Activated CD4-positive, alpha-beta T cell treated with anti-CD3 and anti-CD28 coated beads for 4 hours (primary cell): Measurements from ENCODE around the gene ZNF619.

ENCODE experiments used
- DNase-seq, 2 donors: peaks; one replicate each; pipeline ENCODE4 v3.0.0-alpha.2; 2020

The ZNF619 gene

GRCh38 chr3:40468018-40468417, 8.9 kb upstream of the ZNF619 start:
- no peak for DNase-seq

DNA sequence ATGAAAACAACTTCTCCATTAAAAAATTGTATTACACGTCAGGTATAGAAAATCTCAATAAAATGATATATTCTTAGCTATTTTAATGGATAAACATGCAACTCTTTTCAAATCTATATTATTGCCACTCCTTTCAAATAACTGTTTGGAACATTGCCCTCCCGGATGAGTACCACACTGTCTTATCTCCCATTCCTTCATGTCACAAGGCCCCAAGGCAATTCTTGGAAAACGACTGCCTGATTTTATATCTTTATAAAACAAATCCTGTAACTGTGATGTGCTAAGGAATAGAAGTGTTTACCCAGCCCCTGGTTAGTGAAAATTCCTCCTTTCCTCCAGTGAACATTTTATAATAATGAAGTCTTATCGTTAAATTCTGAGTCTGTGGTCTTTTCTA, 6.2 kb upstream of the ZNF619 start:
- DNase-seq, result no peak

- no peak for DNase-seq
Measured at GRCh38 chr3:40477666-40478065, 744 bp downstream of the ZNF619 start.

GRCh38 chr3:40487172-40487571, 10.2 kb downstream of the ZNF619 start:
- no peak for DNase-seq

DNA sequence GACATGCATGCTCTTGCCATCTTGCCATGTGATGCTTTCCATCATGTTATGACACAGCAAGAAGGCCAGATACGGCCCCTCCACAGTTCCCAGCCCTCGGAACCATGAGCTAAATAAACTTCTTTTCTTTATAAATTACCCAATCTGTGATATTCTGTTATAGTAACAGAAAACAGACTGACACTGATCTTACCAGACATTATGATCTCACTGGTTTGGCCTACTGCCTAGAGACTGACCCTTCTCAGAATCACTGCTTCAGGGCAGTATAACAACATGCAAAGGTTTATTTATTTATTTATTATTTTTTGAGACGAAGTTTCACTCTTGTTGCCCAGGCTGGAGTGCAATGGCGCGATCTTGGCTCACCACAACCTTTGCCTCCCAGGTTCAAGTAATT, 14.0 kb downstream of the ZNF619 start:
- no peak for DNase-seq

DNA sequence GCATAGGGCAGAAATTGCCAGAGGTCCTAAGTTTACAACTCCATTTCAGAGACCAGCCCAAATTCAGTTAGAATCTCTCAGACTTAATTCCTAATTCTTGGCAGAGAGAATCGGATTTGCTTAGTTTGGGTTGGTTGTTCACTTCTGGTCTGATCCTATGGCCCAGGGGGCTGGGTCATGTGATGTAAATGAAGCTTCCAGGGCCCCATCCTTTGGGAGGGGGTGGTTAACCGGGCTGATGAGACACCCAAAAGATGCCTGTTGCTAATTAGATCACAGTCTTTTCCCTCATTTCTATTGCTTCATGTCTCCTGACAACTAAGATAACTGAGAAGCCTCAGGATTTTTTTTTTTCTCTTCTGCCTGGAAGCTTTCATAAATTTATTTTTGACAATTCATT, 17.8 kb downstream of the ZNF619 start:
- DNase-seq, result no peak

GRCh38 chr3:40497288-40497687, 20.4 kb downstream of the ZNF619 start:
- DNase-seq, result no peak

DNA sequence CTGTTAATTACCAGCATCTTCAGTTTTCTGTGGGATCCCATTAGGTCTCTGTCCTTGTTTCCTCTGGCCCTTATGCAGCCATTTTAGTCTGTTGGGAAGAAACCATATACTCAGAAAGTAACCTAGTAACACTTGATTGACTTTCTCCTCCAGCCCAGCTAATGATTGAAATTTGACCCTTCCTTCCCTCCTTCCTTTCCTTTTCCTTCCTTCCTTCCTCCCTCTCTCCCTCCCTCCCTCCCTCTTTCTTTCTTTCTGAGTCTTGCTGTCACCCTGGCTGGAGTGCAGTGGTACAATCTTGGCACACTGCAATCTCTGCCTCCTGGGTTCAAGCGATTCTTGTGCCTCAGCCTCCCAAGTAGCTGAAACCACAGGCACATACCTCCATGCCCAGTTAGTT, 23.0 kb downstream of the ZNF619 start:
- no peak for DNase-seq

- DNase-seq, result no peak
Measured at GRCh38 chr3:40502034-40502433, 25.1 kb downstream of the ZNF619 start.

- no peak for DNase-seq
Measured at GRCh38 chr3:40504636-40505430, 27.9 kb downstream of the ZNF619 start.

GRCh38 chr3:40505599-40506462, 28.9 kb downstream of the ZNF619 start, which contains the start of gene ZNF620:
Gene ZNF620, plus strand, starts transcription at chr3:40506039. Its CDS starts 314 bp downstream, at chr3:40506353.
- peak; percentile 44 to 51 for DNase-seq

DNA sequence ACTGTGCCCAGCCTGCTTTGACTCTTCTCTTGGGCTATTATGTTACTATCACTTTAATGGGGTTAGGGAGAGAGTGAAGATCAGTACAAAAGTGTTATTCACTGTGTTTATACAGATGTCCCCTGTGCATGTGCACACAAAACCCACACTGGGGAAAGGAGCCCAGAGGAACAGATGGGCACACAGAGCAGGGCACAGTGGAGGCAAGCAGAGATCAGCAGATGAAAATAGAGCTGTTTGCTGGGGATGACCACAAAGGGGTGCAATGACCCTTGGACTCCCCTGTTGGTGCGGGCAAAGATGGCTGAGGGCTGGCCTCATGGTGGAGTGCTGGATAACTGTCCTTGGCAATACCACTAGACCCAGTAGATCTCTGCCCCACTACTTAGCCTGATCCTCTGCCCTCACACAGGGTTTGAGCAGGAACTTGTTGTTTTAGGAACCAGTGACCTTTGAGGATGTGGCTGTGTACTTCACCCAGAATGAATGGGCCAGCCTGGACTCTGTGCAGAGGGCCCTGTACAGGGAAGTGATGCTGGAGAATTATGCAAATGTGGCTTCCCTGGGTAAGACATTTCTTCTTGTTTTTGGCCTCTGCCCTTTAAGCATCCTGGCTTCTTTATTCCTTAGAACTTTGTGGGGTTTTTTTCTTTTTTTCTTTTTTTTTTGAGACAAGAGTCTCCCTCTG, 34.3 kb downstream of the ZNF619 start:
- no peak for DNase-seq

GRCh38 chr3:40516201-40516600, 39.3 kb downstream of the ZNF619 start:
- DNase-seq, result no peak

GRCh38 chr3:40518067-40518466, 41.1 kb downstream of the ZNF619 start:
- DNase-seq, result no peak

- DNase-seq, result no peak
Measured at GRCh38 chr3:40518848-40519247, 41.9 kb downstream of the ZNF619 start.

DNA sequence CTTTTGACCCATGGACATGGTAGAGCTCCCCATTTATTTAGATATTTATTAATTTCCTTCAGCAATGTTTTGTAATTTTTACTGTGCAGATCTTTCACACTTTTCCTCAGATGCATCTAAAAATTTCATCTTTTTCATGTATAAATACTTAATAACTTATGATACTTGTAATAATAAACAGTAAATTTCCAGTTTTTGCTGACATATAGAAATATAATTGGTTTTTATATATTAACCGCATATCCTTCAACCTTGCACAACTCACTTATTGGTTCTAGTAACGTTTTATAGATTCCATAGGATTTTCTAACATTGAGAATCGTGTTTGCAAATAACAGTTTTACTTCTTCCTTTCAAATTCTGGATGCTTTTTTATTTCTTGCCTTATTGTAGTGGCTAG, 44.3 kb downstream of the ZNF619 start:
- DNase-seq, result no peak

DNA sequence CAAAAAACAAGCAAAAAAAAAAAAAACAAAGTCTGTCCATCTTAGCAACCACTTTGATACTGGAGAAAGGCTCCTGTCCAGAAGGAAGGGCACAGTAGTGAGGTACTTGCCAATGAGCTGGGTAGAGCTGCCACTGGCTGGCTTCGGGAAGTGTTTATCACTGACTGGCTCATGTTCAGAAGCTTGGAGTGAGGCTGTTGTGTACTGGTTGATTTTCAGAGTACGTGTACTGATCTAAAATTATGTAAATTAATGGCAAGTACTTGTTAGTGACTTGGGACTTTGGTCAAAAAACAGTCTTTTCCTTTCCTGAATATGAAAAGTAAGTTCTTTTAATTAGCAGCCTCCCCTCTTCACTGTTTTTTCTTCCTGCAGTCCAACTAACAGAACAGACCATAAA, 46.9 kb downstream of the ZNF619 start:
- DNase-seq, result no peak

DNA sequence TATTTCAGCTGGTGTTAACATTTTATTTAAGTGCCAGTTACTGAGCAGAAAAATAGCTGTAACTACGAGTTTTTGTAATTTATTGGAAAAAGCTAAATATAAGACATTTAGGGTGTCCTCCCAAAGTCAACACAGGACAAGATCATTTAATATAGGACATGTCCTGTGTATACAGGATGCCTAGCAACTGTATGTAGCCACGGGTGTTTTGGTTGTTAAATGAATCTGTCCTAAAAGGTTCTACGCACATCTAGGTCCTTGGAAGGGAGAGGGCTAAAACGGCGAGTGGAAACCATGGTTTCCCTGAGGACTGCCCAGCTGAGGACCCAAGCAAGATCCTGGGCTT, 47.3 kb downstream of the ZNF619 start:
- no peak for DNase-seq

DNA sequence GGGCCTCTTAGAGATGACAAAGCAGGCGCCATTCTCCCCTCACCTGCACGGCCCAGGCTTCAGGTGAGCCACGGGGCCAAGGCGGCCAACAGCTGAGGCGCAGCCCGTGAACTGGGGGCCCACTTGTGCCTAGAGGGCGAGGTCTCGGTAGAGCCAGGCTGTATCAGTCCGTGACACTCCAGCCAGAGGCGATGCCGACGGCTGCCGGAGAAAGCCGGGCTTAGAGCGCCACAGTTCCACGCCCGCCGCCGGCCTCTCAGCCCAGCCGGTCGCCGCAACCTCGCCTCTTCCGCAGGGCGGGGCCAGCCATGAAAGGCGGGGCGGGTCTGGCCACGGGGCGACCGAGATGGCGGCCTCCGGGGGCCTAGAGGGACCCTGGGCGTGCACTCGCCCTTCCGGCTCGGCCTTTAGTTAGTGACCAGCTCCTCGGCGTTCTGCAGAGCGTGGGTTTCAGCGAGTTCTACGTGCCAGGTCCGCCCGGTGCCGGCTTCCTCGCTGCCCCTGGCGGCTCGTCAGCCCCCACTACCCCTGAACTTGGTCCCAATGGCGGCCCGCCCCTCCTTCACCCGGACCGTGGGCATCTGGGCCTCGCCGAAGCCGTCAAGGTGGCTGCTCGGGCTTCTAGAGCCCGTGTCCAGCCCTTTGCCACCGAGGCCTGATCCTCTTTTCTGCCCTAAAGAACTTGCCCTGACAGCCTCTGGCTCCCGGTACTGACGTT, 47.8 kb downstream of the ZNF619 start, which contains the start of gene ZNF621:
Gene ZNF621 (plus strand): TSS at position 393 of the 718 bp plus-strand sequence. CDS start 881 bp downstream, outside the sequence.
- DNase-seq, result peak; percentile 74 to 77

DNA sequence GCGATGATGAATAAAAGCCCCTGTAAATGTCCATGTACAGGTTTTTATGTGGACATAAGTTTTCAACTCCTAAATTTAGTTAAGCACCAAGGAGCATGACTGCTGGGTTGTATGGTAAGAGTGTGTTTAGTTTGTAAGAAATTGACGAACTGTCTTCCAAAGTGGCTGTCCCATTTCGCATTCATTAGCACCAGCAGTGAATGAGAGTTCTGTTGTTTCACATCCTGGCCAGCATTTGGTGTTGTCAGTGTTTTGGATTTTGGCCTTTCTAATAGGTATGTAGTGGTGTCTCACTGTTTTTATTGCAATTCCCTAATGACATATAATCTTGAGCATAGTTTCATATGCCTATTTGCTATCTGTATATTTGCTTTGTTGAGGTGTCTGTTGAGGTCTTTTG, 51.5 kb downstream of the ZNF619 start:
- DNase-seq, result no peak

GRCh38 chr3:40532252-40532651, 55.3 kb downstream of the ZNF619 start:
- no peak for DNase-seq

GRCh38 chr3:40534283-40534682, 57.4 kb downstream of the ZNF619 start:
- DNase-seq, result no peak
